ENCODE measurements around the gene OR13F1. TPM values are rescaled to one million over a fixed set of nuclear protein-coding genes. Genes with fewer than 3 reads are reported as not detected.

OR13F1 gene
- polyA plus RNA-seq, 1 of the 3 experiments (the other 2 are of a cell fraction) = not detected

- no peak overlapping the region for H3K9ac ChIP-seq
- H3K9me3 ChIP-seq = no peaks in the 10 kb centered on the region
- no peak overlapping the region for H3K4me3 ChIP-seq (ENCODE audit: low read depth in 2 of 2, low read length in 1 of 2)
- no peaks in the 10 kb centered on the region for H4K20me1 ChIP-seq (ENCODE audit: insufficient read depth)
- TF ChIP-seq JUND (IDR thresholded peaks at IDR 0.05) (no peak), TCF12 (IDR thresholded peaks at IDR 0.05) (no peak), FOSL2 (IDR thresholded peaks at IDR 0.05; ENCODE audit: borderline replicate concordance, low read depth) (no peak), GATA2 (CRISPR knock-in tag; IDR thresholded peaks at IDR 0.05) (no peak), EZH2phosphoT487 (IDR thresholded peaks at IDR 0.05; ENCODE audit: borderline replicate concordance, low read depth) (no peak), CHD2 (IDR thresholded peaks at IDR 0.05; ENCODE audit: low read length, partially characterized antibody) (no peak)
- TF ChIP-seq, protein P1, sequence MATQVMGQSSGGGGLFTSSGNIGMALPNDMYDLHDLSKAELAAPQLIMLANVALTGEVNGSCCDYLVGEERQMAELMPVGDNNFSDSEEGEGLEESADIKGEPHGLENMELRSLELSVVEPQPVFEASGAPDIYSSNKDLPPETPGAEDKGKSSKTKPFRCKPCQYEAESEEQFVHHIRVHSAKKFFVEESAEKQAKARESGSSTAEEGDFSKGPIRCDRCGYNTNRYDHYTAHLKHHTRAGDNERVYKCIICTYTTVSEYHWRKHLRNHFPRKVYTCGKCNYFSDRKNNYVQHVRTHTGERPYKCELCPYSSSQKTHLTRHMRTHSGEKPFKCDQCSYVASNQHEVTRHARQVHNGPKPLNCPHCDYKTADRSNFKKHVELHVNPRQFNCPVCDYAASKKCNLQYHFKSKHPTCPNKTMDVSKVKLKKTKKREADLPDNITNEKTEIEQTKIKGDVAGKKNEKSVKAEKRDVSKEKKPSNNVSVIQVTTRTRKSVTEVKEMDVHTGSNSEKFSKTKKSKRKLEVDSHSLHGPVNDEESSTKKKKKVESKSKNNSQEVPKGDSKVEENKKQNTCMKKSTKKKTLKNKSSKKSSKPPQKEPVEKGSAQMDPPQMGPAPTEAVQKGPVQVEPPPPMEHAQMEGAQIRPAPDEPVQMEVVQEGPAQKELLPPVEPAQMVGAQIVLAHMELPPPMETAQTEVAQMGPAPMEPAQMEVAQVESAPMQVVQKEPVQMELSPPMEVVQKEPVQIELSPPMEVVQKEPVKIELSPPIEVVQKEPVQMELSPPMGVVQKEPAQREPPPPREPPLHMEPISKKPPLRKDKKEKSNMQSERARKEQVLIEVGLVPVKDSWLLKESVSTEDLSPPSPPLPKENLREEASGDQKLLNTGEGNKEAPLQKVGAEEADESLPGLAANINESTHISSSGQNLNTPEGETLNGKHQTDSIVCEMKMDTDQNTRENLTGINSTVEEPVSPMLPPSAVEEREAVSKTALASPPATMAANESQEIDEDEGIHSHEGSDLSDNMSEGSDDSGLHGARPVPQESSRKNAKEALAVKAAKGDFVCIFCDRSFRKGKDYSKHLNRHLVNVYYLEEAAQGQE (IDR thresholded peaks at IDR 0.05; ENCODE audit: low read depth, low read length) = no peak
- TF ChIP-seq, protein P2, sequence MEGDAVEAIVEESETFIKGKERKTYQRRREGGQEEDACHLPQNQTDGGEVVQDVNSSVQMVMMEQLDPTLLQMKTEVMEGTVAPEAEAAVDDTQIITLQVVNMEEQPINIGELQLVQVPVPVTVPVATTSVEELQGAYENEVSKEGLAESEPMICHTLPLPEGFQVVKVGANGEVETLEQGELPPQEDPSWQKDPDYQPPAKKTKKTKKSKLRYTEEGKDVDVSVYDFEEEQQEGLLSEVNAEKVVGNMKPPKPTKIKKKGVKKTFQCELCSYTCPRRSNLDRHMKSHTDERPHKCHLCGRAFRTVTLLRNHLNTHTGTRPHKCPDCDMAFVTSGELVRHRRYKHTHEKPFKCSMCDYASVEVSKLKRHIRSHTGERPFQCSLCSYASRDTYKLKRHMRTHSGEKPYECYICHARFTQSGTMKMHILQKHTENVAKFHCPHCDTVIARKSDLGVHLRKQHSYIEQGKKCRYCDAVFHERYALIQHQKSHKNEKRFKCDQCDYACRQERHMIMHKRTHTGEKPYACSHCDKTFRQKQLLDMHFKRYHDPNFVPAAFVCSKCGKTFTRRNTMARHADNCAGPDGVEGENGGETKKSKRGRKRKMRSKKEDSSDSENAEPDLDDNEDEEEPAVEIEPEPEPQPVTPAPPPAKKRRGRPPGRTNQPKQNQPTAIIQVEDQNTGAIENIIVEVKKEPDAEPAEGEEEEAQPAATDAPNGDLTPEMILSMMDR (IDR thresholded peaks at IDR 0.05) = no peak
- H3K79me2 ChIP-seq (ENCODE audit: insufficient read depth) = no peaks in the 10 kb centered on the region
- WGBS (ENCODE audit: low lambda C conversion rate) = 2% methylated on average over 5 of the region's 5 CpGs
- no peaks in the 10 kb centered on the region for H3K4me1 ChIP-seq (ENCODE audit: control insufficient read depth in 1 of 2, insufficient read depth in 2 of 2, low read depth in 1 of 2, low read length in 1 of 2)
- no peaks in the 10 kb centered on the region for H3K36me3 ChIP-seq (replicated peaks in 1 of 2; ENCODE audit: control insufficient read depth in 1 of 2, insufficient read depth in 2 of 2, low read length in 1 of 2)
- no peak for DNase-seq
- ChIA-PET CTCF (no interaction called here), POLR2A (no interaction called here)
- no peaks in the 10 kb centered on the region for H3K27me3 ChIP-seq (ENCODE audit: insufficient read depth)
- no peak overlapping the region for H3K27ac ChIP-seq (ENCODE audit: low read depth in 2 of 2, low read length in 1 of 2)
- H2AFZ ChIP-seq (ENCODE audit: low read depth) = no peak overlapping the region
- H3F3A ChIP-seq (replicated peaks; ENCODE audit: insufficient read depth) = no peaks in the 10 kb centered on the region
- H3K4me2 ChIP-seq = no peak overlapping the region
- no peaks in the 10 kb centered on the region for H3K9me2 ChIP-seq
Measured at GRCh38 chr9:104482921-104483570, 21.0 kb upstream of the OR13F1 start.

GRCh38 chr9:104485014-104485413 lies 19.0 kb upstream of the OR13F1 start:
- Histone ChIP-seq H3K4me1 (ENCODE audit: control insufficient read depth in 1 of 2, insufficient read depth in 2 of 2, low read depth in 1 of 2, low read length in 1 of 2) (no peaks in the 10 kb centered on the region), H3K4me3 (ENCODE audit: low read depth in 2 of 2, low read length in 1 of 2) (no peak overlapping the region), H3K4me2 (no peak overlapping the region), H3K9ac (no peak overlapping the region), H3K27ac (ENCODE audit: low read depth in 2 of 2, low read length in 1 of 2) (no peak overlapping the region), H4K20me1 (ENCODE audit: insufficient read depth) (no peaks in the 10 kb centered on the region), H3K9me2 (no peaks in the 10 kb centered on the region), H3F3A (replicated peaks; ENCODE audit: insufficient read depth) (no peaks in the 10 kb centered on the region), H3K79me2 (ENCODE audit: insufficient read depth) (no peaks in the 10 kb centered on the region), H3K36me3 (replicated peaks in 1 of 2; ENCODE audit: control insufficient read depth in 1 of 2, insufficient read depth in 2 of 2, low read length in 1 of 2) (no peaks in the 10 kb centered on the region), H3K27me3 (ENCODE audit: insufficient read depth) (no peaks in the 10 kb centered on the region), H2AFZ (ENCODE audit: low read depth) (no peak overlapping the region), H3K9me3 (no peaks in the 10 kb centered on the region)
- POLR2A ChIA-PET = no interaction called here
- CTCF ChIA-PET = interaction anchor here (1.9 kb wide), 1 partner anchor 10 kb away, joined by 6 read pairs; no protein-coding TSS in a partner anchor
- no peak for DNase-seq
- WGBS (ENCODE audit: low lambda C conversion rate) = 2% methylated on average over 2 of the region's 2 CpGs
- TF ChIP-seq PBX3 (IDR thresholded peaks at IDR 0.05) (no peak), MXI1 (IDR thresholded peaks at IDR 0.05; ENCODE audit: low read depth, low read length) (no peak), ELF1 (IDR thresholded peaks at IDR 0.05) (no peak), SMC3 (IDR thresholded peaks at IDR 0.05; ENCODE audit: low read depth, low read length) (no peak), USF2 (IDR thresholded peaks at IDR 0.05; ENCODE audit: borderline replicate concordance, low read depth, low read length) (no peak), NRF1 (IDR thresholded peaks at IDR 0.05; ENCODE audit: low read depth, low read length) (no peak), FOXJ3 (CRISPR knock-in tag; IDR thresholded peaks at IDR 0.05) (no peak), ZBTB33 (IDR thresholded peaks at IDR 0.05; ENCODE audit: borderline replicate concordance, low read depth) (no peak), RFX5 (IDR thresholded peaks at IDR 0.05; ENCODE audit: low read length) (no peak), GABPA (IDR thresholded peaks at IDR 0.05; ENCODE audit: low read depth) (no peak), CHD2 (IDR thresholded peaks at IDR 0.05; ENCODE audit: low read length, partially characterized antibody) (no peak), TAF1 (IDR thresholded peaks at IDR 0.05; ENCODE audit: borderline replicate concordance, low read depth, low read length) (no peak)

Data from SK-N-SH (cell line).